Progenitor cell of endocrine pancreas (in vitro differentiated cells): ENCODE data around the gene PPARD. TPM values are rescaled to one million over a fixed set of nuclear protein-coding genes. Genes with fewer than 3 reads are reported as not detected.
"Not testable (repeated sequence)": the region's sequence is repeated elsewhere in the genome, so short reads cannot be mapped to it uniquely, and the experiment has no call there.

ENCODE experiments used
- DNase-seq: peaks from one replicate; pipeline ENCODE4 v3.0.0; 2021; ENCODE audit warnings: low spot score; ENCODE audit not compliant: unreplicated experiment
- H3K27ac Mint-ChIP-seq: 2 replicates; pipeline ENCODE4 v1.8.0; 2021; ENCODE audit warnings: mild to moderate bottlenecking, moderate library complexity, mixed read lengths
- H3K27me3 Mint-ChIP-seq: 2 replicates; pipeline ENCODE4 v1.8.0; 2021; ENCODE audit warnings: mixed read lengths
- H3K36me3 Mint-ChIP-seq: 2 replicates; pipeline ENCODE4 v1.8.0; 2022; ENCODE audit warnings: mixed read lengths; ENCODE audit not compliant: insufficient read depth
- H3K4me1 Mint-ChIP-seq: 2 replicates; pipeline ENCODE4 v1.8.0; 2021; ENCODE audit warnings: low read depth, mixed read lengths
- H3K4me3 Mint-ChIP-seq: 2 replicates; pipeline ENCODE4 v1.8.0; 2021; ENCODE audit warnings: low read depth, mild to moderate bottlenecking, moderate library complexity, mixed read lengths
- H3K9me3 Mint-ChIP-seq: 2 replicates; pipeline ENCODE4 v1.8.0; 2021; ENCODE audit warnings: low read depth, mixed read lengths
- CTCF ChIP-seq: fragments of 200-600 bp; sonication (generic); IDR thresholded peaks from one replicate; pipeline ENCODE4 v1.5.0; 2021; ENCODE audit warnings: antibody characterized with exemption, mild to moderate bottlenecking; ENCODE audit not compliant: unreplicated experiment
- total RNA-seq: library from RNA; stranded (reverse); gene quantifications from 2 replicates; pipeline ENCODE4 v1.2.1, GENCODE V29; 2021

Gene PPARD
- total RNA-seq, 1 donor from 2014 or later, result 13.9 TPM

DNA sequence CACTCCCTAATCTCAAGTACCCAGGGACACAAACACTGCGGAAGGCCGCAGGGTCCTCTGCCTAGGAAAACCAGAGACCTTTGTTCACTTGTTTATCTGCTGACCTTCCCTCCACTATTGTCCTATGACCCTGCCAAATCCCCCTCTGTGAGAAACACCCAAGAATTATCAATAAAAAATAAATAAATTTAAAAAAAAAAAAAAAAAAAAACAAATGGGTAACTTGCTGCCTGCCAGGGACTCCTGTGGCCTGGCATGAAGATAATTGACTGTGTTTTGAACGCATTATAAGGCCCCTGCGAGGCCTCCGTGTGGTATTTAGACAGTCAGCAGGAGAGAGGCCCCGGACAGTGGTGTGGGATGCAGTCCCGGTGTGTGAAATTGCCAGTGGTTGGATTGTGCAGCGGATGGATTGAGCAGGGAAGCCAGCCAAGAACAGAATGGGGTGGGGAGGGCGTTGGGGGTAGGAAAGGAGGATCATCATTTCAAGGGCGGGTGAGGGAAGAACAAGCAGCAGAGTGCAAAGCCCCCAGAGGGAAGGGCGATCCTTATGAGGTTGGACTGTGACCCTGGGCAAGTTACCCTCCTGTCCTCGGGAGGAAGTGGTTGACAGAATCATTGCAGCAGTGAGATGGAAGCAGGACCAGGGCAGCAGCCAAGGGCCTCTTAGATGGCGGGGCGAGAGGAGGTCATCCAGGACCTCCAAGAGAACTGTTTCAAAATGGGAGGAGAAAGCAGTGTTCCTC lies 43.3 kb downstream of the PPARD start:
- H3K4me3 Mint-ChIP-seq, result no peak overlapping the region
- no peaks in the 10 kb centered on the region for H3K27me3 Mint-ChIP-seq
- H3K27ac Mint-ChIP-seq, result peak overlapping the region; percentile 4
- no peak for TF ChIP-seq CTCF
- peaks cover 8% of the 10 kb centered on the region for H3K9me3 Mint-ChIP-seq
- DNase-seq, result no peak
- peaks cover 1% of the 10 kb centered on the region for H3K4me1 Mint-ChIP-seq
- peaks cover 15% of the 10 kb centered on the region for H3K36me3 Mint-ChIP-seq

DNA sequence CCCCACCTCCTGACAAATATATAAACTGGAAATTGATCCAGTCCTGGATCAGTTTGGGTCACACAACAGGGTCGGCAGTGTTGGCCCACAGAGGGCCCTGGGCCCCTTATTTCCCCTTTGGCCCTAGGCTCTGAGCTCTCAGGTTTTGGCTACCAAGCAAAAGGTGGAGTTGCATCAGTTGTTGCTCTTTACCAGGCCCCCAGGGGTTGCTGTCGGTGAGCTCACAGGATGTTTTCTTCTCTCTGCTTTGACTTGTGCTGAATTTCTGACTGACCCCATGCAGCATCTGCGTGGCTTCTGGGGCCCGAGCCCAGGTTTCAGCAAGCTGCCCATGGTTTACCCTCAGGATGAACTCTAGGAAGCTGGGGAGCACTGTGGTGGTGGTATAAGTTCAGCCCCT lies 44.6 kb downstream of the PPARD start:
- peaks cover 1% of the 10 kb centered on the region for H3K4me1 Mint-ChIP-seq
- peaks cover 4% of the 10 kb centered on the region for H3K9me3 Mint-ChIP-seq
- H3K27me3 Mint-ChIP-seq, result no peaks in the 10 kb centered on the region
- DNase-seq, result no peak
- no peak overlapping the region for H3K27ac Mint-ChIP-seq
- H3K36me3 Mint-ChIP-seq, result peaks cover 9% of the 10 kb centered on the region
- no peak overlapping the region for H3K4me3 Mint-ChIP-seq
- no peak for TF ChIP-seq CTCF

- Mint-ChIP-seq H3K4me1 (no peaks in the 10 kb centered on the region), H3K27ac (no peak overlapping the region)
These were observed 45.7 kb downstream of the PPARD start for GRCh38 chr6:35388030-35388429.

DNA sequence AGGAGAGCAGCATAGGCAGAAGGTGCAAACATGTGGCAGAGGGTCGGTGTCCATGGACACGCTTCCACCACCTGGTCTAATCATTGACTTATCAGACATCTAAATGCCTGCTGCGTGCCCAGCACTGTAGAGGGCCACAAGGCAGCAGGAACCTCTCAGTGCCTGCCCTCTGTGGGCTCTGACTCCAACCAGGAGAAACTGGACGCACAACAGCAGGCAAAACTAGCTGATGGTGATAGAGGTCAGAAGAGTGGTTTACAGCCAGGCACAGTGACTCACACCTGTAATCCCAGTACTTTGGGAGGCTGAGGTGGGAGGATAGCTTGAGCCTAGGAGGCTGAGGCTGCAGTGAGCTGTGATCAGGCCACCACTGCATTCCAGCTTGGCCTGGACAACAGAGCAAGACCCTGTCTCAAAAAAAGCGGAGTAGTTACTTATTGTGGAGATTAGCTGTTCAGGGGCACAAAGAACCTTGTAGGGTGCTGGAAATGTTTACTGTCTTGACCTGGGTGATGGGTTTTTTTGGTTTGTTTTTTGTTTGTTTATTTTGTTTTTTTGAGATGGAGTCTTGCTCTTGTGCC lies 46.5 kb downstream of the PPARD start:
- Mint-ChIP-seq H3K27ac (no peak overlapping the region), H3K9me3 (no peaks in the 10 kb centered on the region), H3K4me1 (no peaks in the 10 kb centered on the region), H3K4me3 (no peak overlapping the region), H3K36me3 (peaks cover 2% of the 10 kb centered on the region), H3K27me3 (no peaks in the 10 kb centered on the region)
- DNase-seq, result no peak
- no peak for TF ChIP-seq CTCF

More at GRCh38 chr6:35388030-35388429, 45.7 kb downstream of the PPARD start:
- Mint-ChIP-seq H3K4me3 (no peak overlapping the region), H3K36me3 (peaks cover 2% of the 10 kb centered on the region), H3K27me3 (no peaks in the 10 kb centered on the region), H3K9me3 (peaks cover under 1% of the 10 kb centered on the region)
- DNase-seq, result no peak
- TF ChIP-seq CTCF, result no peak

DNA sequence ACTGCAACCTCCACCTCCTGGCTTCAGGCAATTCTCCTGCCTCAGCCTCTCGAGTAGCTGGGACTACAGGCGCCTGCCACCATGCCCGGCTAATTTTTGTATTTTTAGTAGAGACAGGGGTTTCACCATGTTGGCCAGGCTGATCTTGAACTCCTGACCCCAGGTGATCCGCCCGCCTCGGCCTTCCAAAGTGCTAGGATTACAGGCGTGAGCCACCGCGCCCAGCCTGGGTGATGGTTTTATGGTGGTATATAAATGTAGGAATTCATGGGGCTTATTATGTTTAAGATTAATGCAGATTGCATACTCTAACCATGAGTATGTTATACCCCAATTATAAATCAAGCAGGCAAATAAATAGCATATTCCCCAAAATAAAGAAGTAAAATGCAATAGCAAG lies 47.0 kb downstream of the PPARD start:
- H3K36me3 Mint-ChIP-seq, DNase-seq, H3K27ac Mint-ChIP-seq: not testable (repeated sequence)

More for the DNA sequence above, 47.0 kb downstream of the PPARD start:
- H3K9me3 Mint-ChIP-seq, H3K27me3 Mint-ChIP-seq, H3K4me1 Mint-ChIP-seq, H3K4me3 Mint-ChIP-seq: not testable (repeated sequence)
